Activated CD8-positive, alpha-beta memory T cell treated with anti-CD3 and anti-CD28 coated beads for 1 hour (primary cell): ENCODE data around the gene FOXF1.

Experiments used
- DNase-seq, 2 donors: peaks; one replicate each; pipeline ENCODE4 v3.0.0-alpha.2; 2020; ENCODE audit warnings: low read depth in 1 of 2; ENCODE audit errors: extremely low read depth in 1 of 2

The FOXF1 gene

GRCh38 chr16:86492267-86492960, 17.9 kb upstream of the FOXF1 start:
- DNase-seq = no peak

- no peak for DNase-seq
Observed at GRCh38 chr16:86492961-86493629, 17.2 kb upstream of the FOXF1 start.

- DNase-seq = no peak
Observed at GRCh38 chr16:86494039-86494564, 16.2 kb upstream of the FOXF1 start.

- no peak for DNase-seq
Observed at GRCh38 chr16:86494565-86495356, 15.6 kb upstream of the FOXF1 start.

GRCh38 chr16:86495357-86495701, 15.0 kb upstream of the FOXF1 start:
- DNase-seq = no peak

- no peak for DNase-seq
Observed at GRCh38 chr16:86495756-86496261, 14.5 kb upstream of the FOXF1 start.

- DNase-seq = no peak
Observed at GRCh38 chr16:86496262-86496928, 13.9 kb upstream of the FOXF1 start.

GRCh38 chr16:86496929-86497461, 13.3 kb upstream of the FOXF1 start:
- no peak for DNase-seq

GRCh38 chr16:86497551-86498021, 12.7 kb upstream of the FOXF1 start:
- no peak for DNase-seq

GRCh38 chr16:86498155-86498670, 12.1 kb upstream of the FOXF1 start:
- no peak for DNase-seq

GRCh38 chr16:86498671-86499439, 11.5 kb upstream of the FOXF1 start:
- DNase-seq = no peak

GRCh38 chr16:86499440-86499786, 10.9 kb upstream of the FOXF1 start:
- DNase-seq = no peak

GRCh38 chr16:86499889-86500707, 10.2 kb upstream of the FOXF1 start:
- DNase-seq = no peak

GRCh38 chr16:86500708-86501510, 9.4 kb upstream of the FOXF1 start:
- no peak for DNase-seq

- no peak for DNase-seq
Observed at GRCh38 chr16:86501989-86502855, 8.1 kb upstream of the FOXF1 start.

- no peak for DNase-seq
Observed at GRCh38 chr16:86502856-86503748, 7.2 kb upstream of the FOXF1 start.
